MM.1S (cell line): Measurements from ENCODE around the gene SLC38A10.

Experiments
- DNase-seq: peaks from one replicate; pipeline ENCODE4 v3.0.0-alpha.2; 2015
- H2AFZ ChIP-seq: fragments of 300-600 bp; sonication (generic); 2 replicates; pipeline ENCODE4 v1.6.0; 2016; ENCODE audit warnings: antibody characterized with exemption, low read length
- H3F3A ChIP-seq: fragments of 300-600 bp; sonication (generic); 2 replicates; pipeline ENCODE4 v1.6.1; 2016; ENCODE audit warnings: mild to moderate bottlenecking, antibody characterized with exemption, low read length, moderate library complexity, mixed read lengths; ENCODE audit not compliant: insufficient read depth
- H3K27ac ChIP-seq: fragments of 300-600 bp; sonication (generic); 2 replicates; pipeline ENCODE4 v1.5.1; 2016; ENCODE audit warnings: mild to moderate bottlenecking, low read length
- H3K27me3 ChIP-seq: fragments of 300-600 bp; sonication (generic); replicated peaks from 2 replicates; pipeline ENCODE4 v1.6.0; 2016; ENCODE audit warnings: low read length; ENCODE audit not compliant: insufficient read depth
- H3K36me3 ChIP-seq: fragments of 300-600 bp; sonication (generic); replicated peaks from 2 replicates; pipeline ENCODE4 v1.6.1; 2016; ENCODE audit warnings: mild to moderate bottlenecking, low read length, mixed read lengths; ENCODE audit not compliant: insufficient read depth
- H3K4me1 ChIP-seq: fragments of 300-600 bp; sonication (generic); 2 replicates; pipeline ENCODE4 v1.6.1; 2016; ENCODE audit warnings: low read length, mixed read lengths
- H3K4me2 ChIP-seq: fragments of 300-600 bp; sonication (generic); 2 replicates; pipeline ENCODE4 v1.6.0; 2016; ENCODE audit warnings: low read depth, low read length
- H3K4me3 ChIP-seq: fragments of 300-600 bp; sonication (generic); 2 replicates; pipeline ENCODE4 v1.5.1; 2016; ENCODE audit warnings: low read length, mixed read lengths
- H3K79me2 ChIP-seq: fragments of 300-600 bp; sonication (generic); 2 replicates; pipeline ENCODE4 v1.6.1; 2016; ENCODE audit warnings: mixed run types, low read length, mixed read lengths
- H3K9ac ChIP-seq: fragments of 300-600 bp; sonication (generic); 2 replicates; pipeline ENCODE4 v1.6.1; 2016; ENCODE audit warnings: low read length, mixed read lengths
- H3K9me2 ChIP-seq: fragments of 300-600 bp; sonication (generic); replicated peaks from 2 replicates; pipeline ENCODE4 v1.6.1; 2016; ENCODE audit warnings: mild to moderate bottlenecking, low read length, mixed read lengths; ENCODE audit not compliant: insufficient read depth
- H3K9me3 ChIP-seq: fragments of 300-600 bp; sonication (generic); replicated peaks from 2 replicates; pipeline ENCODE4 v1.6.1; 2016; ENCODE audit warnings: mild to moderate bottlenecking, low read length, mixed read lengths; ENCODE audit not compliant: insufficient read depth
- H4K20me1 ChIP-seq: fragments of 300-600 bp; sonication (generic); 2 replicates; pipeline ENCODE4 v1.6.1; 2016; ENCODE audit warnings: mild to moderate bottlenecking, low read length, moderate library complexity, mixed read lengths; ENCODE audit not compliant: insufficient read depth
- CTCF ChIP-seq: fragments of 300-600 bp; sonication (generic); IDR thresholded peaks from 2 replicates; pipeline ENCODE4 v1.5.1; 2016; ENCODE audit warnings: antibody characterized with exemption, low read length, mixed read lengths
- EZH2 ChIP-seq: fragments of 300-600 bp; sonication (generic); optimal IDR thresholded peaks from 2 replicates; pipeline ENCODE3; 2017; ENCODE audit warnings: low read depth, mild to moderate bottlenecking, antibody characterized with exemption, low read length, mixed read lengths
- EZH2phosphoT487 ChIP-seq: fragments of 300-600 bp; sonication (generic); IDR thresholded peaks from 2 replicates; pipeline ENCODE4 v1.6.1; 2018; ENCODE audit warnings: antibody characterized with exemption, low read length

SLC38A10 gene

GRCh38 chr17:81210868-81211267, 84.2 kb downstream of the SLC38A10 start:
- TF ChIP-seq CTCF, result no peak
- TF ChIP-seq EZH2phosphoT487, result no peak
- no peak for TF ChIP-seq EZH2
- Histone ChIP-seq H3K4me3 (no peak overlapping the region), H3K9me2 (no peaks in the 10 kb centered on the region), H3K27ac (no peak overlapping the region), H3F3A (no peaks in the 10 kb centered on the region), H3K9ac (no peak overlapping the region), H4K20me1 (no peaks in the 10 kb centered on the region), H3K4me2 (no peak overlapping the region), H3K9me3 (no peaks in the 10 kb centered on the region), H3K79me2 (no peaks in the 10 kb centered on the region), H2AFZ (no peak overlapping the region), H3K4me1 (no peaks in the 10 kb centered on the region), H3K27me3 (no peaks in the 10 kb centered on the region), H3K36me3 (no peaks in the 10 kb centered on the region)
- no peak for DNase-seq

GRCh38 chr17:81210466-81210865, 84.6 kb downstream of the SLC38A10 start:
- H3F3A ChIP-seq, result no peaks in the 10 kb centered on the region
- H3K9me2 ChIP-seq, result no peaks in the 10 kb centered on the region
- H3K79me2 ChIP-seq, result no peaks in the 10 kb centered on the region
- no peak overlapping the region for H3K9ac ChIP-seq
- H3K4me3 ChIP-seq, result no peak overlapping the region
- no peaks in the 10 kb centered on the region for H3K27me3 ChIP-seq
- H3K9me3 ChIP-seq, result no peaks in the 10 kb centered on the region
- no peak overlapping the region for H3K4me2 ChIP-seq
- no peak for TF ChIP-seq EZH2
- TF ChIP-seq EZH2phosphoT487, result no peak
- no peak for TF ChIP-seq CTCF
- no peaks in the 10 kb centered on the region for H4K20me1 ChIP-seq
- no peak overlapping the region for H3K27ac ChIP-seq
- no peaks in the 10 kb centered on the region for H3K36me3 ChIP-seq
- H2AFZ ChIP-seq, result no peak overlapping the region
- DNase-seq, result no peak
- H3K4me1 ChIP-seq, result no peaks in the 10 kb centered on the region

- Histone ChIP-seq H3K4me2 (no peak overlapping the region), H3K9me2 (no peaks in the 10 kb centered on the region), H3K4me3 (no peak overlapping the region), H3K36me3 (no peaks in the 10 kb centered on the region), H3K9ac (no peak overlapping the region), H3K27me3 (no peaks in the 10 kb centered on the region), H3K4me1 (no peaks in the 10 kb centered on the region), H3K27ac (no peak overlapping the region), H3F3A (no peaks in the 10 kb centered on the region), H3K9me3 (no peaks in the 10 kb centered on the region), H4K20me1 (no peaks in the 10 kb centered on the region), H2AFZ (no peak overlapping the region), H3K79me2 (no peaks in the 10 kb centered on the region)
- DNase-seq, result no peak
- TF ChIP-seq EZH2, result no peak
- no peak for TF ChIP-seq CTCF
- TF ChIP-seq EZH2phosphoT487, result no peak
Measured at GRCh38 chr17:81209141-81209540, 86.0 kb downstream of the SLC38A10 start.
